SK-MEL-5 (cell line): ENCODE results near the gene ST8SIA2. TPM values are rescaled to one million over a fixed set of nuclear protein-coding genes. Genes with fewer than 3 reads are reported as not detected.

Experiments used
- DNase-seq: peaks from one replicate; pipeline ENCODE4 v3.0.0-alpha.2; 2016; ENCODE audit warnings: low read depth, low spot score
- in situ Hi-C: cut with HindIII; loops from 2 replicates; pipeline ENCODE4 v1.10.0; 2016; ENCODE audit warnings: low sequenced_read_pairs, high pct_unique_total_duplicates, low pct_unique_long_range_greater_than_20kb
- total RNA-seq: library from RNA; depleted of rRNA; stranded (reverse); fragments of >200 nt; shearing (Covaris generic); gene quantifications from 2 replicates; pipeline ENCODE4 v1.2.3, GENCODE V29; 2014

Gene ST8SIA2
- total RNA-seq, 1 experiment from 2014 or later, result 0.13 TPM

DNA sequence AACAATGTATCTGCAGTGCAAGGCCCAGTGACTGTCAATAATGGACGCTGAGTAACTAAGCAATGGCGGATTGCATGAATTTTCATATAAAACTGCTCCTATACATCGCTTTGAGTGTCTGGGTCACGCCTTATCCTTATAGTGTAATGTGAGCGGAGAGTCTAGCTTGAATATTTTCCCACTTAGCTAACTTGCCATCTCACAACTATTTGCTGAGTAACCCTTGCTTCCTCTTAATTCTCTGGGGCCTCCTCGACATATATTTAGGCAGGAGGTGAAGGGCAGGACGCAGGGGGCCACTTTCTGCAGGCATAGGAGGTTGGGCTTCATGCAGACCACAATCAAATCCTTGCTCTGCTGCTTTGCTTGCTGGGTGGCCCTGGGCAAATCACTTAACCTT is 24.0 kb downstream of the ST8SIA2 start:
- in situ Hi-C loops, result no loop called here
- DNase-seq, result no peak

DNA sequence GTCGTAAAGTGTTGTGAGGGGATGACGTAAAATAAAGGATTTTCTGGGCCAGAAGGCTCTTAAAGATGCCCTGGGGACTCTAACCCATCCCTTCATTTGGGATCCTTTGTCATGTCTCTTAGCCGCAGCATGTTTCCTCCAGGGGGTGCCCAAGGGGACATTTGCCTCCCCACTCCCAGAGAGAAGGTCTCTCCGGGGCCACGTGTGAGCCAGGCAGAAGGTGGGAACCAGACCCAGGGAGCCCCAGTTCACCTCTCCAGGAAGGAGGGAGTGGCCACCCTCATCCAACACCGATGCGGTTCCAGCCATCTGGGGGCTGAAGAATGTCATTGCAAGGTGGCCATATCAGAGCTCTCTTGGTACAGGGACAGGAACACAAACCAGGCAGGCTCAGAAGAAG is 25.2 kb downstream of the ST8SIA2 start:
- in situ Hi-C loops, result no loop called here

DNA sequence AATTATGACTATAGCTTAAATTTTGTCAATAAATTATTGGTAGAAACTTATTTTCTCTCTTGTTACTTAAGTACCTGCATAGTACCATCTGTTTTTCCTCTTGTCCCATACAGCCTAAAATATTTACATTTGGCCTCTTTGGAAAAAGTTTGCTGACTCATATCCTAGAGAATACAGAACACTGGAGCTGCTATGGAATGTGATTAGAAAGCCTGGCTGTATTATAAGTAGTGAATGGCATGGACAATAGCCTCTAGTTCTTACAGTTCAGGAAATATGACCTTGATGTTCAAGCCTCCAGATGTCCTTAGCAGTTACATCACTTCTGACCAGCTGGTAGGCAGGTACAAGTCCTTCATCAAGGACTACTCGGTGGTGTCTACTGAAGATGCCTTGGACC is 28.3 kb downstream of the ST8SIA2 start:
- in situ Hi-C loops, result no loop called here
- DNase-seq, result no peak

More for the DNA sequence above, 25.2 kb downstream of the ST8SIA2 start:
- DNase-seq, result no peak

DNA sequence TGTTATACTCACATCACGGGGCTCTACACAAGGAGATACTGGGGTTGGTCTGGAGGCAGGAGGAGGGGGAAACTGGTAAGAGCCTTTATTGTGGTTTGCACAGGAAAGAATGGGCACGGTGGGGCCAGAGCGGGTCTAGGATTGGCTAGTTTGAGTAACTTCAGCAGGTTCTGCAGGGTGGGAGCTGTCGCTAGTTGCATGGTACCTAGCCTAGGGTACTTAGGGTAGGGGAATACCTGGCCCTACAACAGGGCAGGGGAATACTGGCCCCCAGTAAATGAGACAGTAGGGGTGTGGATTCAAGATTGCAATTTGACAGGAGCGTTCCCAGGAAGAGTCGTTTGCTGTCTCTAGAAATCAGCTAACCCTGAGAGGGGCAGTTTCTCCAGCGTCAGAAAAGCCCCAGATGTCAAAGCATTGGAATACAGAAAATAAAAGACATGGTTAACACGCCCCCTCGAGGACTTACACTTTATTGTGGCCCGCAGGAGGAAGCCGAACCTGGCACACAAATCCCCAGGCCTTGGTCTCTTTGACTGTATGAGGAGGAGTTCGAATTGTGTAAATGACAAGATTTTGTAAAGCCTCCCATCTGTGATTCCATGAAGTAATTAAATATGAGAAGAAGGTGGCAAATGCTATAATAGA is 32.0 kb downstream of the ST8SIA2 start:
- peak; percentile 30 for DNase-seq
- in situ Hi-C loops, result no loop called here

DNA sequence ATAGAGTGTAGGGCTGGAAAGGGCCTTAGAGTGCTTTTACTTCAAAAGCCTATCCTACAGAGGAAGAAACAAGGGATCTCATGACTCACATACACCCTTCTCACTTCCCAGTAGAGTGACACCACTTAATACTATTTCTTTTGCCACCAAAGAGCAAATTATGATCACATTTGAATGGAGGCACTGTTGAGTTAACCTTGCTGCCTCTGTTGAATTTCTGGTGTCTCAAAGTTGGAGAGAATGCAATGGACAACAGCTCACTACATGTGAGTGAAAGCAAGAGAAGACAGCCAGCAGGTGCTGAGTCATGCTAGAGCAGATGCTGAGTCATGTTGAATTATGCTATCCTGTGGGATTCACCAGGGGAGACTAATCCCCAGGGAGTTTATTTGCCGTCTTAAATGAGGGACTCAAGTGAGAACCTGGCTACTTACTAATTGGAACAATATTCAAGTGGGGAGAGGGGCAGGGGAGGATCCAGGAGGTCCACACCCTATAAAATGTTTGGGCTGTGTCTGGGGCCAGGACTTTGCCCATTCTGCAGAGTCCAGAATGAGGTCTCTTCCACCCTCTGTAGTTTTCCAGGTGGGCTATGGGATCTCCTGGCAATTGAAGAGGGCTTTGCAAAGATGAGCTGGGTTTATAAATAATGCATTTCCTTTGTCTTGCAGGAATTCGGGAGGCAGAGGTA is 35.8 kb downstream of the ST8SIA2 start:
- DNase-seq, result peak; percentile 33
- in situ Hi-C loops, result no loop called here

DNA sequence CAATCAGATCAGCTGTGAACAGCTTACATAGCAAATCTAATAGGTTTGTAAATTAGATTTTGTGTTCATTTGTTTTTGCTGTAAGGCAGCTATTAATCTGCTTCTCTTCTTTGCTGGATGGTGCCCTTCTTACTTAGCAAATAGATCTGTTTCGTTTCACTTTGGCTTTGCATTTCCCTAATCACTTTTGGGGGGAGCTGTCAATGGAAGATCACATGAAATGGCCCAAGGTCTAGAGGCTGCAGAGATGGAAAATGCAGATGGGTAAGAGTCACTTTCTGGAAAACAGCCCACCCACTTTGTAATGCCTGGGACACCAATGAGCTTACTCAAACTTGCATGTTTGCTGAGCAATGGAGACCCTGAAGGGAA is 36.4 kb downstream of the ST8SIA2 start:
- DNase-seq, result no peak
- in situ Hi-C loops, result no loop called here

DNA sequence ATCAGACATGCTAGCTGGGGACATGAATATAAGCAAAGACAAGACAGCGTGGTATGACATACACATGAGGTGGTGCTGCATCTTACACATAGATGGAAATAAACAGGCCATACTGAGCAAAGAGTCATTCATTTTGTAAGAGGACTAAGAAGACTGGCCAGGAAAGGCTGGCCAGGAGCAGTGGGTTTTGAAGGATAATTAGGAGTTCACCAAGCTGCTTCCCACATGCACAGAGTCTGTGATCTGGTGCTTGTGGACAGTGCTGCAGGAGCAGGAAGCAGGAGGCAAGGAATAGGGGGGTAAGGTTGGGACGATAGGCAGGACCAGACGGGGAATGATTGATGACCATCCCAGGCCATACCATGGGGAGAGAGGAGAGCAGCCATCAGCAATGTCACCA is 41.5 kb downstream of the ST8SIA2 start:
- DNase-seq, result no peak
- in situ Hi-C loops, result no loop called here

DNA sequence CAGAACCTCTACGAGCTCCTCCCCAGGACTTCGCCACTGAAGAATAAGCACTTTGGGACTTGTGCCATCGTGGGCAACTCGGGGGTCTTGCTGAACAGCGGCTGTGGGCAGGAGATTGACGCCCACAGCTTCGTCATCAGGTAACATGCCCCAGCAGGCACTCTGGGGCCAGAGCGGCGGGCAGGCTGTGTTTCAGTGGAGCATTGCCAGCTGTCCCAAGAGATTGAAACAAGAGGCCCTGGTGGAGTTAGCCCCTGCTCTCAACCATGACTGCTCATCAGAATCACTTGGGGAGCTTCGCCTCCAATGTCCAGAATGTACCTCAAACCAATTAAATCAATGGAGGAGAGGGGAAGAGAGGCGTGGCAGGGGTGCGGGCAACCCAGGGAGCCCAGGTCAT is 44.8 kb downstream of the ST8SIA2 start:
- no peak for DNase-seq
- in situ Hi-C loops, result no loop called here

DNA sequence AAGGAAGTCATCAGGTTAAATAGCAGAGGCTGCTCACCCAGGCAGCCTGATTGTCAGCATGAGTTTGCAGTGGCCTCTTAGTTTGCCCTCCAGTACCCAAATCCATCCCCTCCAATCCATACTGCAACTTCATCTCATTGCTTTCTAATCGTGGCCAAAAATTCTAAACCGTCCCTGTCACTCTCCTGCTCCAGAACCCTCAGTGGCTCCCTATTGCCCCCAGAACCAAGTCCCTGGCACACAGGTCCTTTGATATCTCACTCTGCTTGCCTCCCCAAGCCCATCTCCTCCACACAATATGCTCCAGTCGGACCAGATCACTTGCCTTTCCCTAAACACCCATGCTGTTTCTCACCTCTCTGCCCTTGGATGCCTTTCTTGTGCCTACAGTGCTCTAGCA is 49.7 kb downstream of the ST8SIA2 start:
- in situ Hi-C loops, result no loop called here
- no peak for DNase-seq

DNA sequence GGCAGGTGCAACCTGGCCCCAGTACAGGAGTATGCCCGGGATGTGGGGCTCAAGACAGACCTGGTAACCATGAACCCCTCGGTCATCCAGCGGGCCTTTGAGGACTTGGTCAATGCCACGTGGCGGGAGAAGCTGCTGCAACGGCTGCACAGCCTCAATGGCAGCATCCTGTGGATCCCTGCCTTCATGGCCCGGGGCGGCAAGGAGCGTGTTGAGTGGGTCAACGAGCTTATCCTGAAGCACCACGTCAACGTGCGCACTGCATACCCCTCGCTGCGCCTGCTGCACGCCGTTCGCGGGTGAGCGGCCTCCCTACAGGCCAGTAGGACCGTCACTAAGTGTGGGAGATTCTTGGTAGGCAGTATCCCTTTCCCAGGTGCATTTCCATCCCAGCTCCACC is 51.0 kb downstream of the ST8SIA2 start:
- DNase-seq, result no peak
- in situ Hi-C loops, result no loop called here

DNA sequence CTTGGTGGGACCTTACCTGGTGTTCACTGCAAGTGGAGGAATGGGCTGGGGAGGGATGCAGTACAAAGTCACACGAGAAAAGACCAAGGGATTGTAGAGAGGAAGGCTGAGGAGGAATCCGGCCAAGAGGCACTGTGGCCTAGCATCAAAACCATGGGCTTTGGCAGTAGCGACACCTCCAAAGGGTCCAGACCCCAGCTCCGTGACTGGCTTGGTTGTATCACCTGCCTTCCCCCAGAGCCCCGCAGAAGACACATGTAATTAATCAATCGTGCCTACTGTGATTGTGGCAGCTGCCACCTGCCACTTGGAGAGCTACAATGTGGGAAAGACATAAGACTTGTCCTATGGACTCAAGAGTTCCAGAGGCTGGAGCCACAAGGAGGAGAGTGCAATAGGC is 54.7 kb downstream of the ST8SIA2 start:
- DNase-seq, result no peak
- in situ Hi-C loops, result no loop called here

DNA sequence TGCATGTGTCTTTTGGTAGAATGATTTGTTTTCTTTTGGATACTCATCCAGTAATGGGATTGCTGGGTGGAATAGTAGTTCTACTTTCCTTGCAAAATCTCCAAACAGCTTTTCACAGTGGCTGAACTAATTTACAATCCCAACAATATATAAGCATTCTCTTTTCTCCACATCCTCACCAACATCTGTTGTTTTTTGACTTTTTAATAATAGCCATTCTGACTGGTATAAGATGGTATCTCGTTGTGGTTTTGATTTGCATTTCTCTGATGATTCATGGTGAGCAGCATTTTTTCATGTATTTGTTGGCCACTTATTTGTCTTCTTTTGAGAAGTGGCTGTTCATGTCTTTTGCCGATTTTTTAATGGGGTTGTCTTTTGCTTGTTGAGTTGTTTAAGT is 55.8 kb downstream of the ST8SIA2 start:
- in situ Hi-C loops, result no loop called here
- no peak for DNase-seq

DNA sequence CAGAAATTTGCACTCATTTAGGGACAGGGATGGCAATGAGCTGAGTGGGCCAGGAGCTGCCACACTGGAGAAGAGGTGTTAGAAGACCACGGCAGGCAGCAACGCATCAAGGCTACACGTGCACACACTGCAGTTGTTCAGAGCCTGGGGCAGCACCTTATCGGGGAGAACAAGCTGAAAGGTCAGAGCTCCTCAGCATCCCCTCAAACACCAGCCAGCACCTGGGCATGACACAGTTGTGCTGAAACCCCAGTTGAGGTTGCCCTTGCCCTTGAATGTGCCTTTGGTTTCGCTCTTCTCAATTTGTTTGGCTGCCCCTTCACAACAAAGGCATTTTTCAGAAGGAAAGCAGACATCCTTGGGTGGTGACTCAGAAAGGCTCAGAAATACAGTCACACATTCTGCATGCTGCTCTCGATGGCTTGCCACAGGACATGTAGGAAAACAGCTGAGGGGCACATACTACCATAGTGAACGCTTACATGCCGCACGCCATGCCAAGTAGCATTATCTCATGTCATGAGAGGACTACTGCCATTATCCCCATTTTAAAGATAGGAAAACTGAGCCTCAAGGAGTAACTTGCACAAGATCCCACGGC is 57.6 kb downstream of the ST8SIA2 start:
- DNase-seq, result peak; percentile 5
- in situ Hi-C loops, result no loop called here

DNA sequence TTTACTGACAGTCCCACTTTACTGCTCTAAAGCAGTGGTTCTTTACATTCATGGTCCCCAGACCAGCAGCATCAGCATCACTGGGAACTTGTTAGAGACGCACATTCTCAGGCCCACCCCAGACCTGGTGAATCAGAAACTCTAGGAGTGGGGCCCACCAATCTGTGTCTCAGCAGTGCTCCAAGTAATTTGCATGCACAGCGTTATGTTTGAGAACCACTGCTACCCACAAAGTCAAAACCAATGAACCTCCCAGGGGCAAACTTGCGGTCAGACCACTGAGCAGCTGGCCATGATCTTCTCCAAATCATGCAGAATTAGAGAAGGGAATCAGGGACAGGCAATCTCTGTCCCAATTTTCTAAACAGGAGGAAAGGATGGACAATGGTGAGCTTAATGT is 58.5 kb downstream of the ST8SIA2 start:
- DNase-seq, result no peak
- in situ Hi-C loops, result no loop called here

DNA sequence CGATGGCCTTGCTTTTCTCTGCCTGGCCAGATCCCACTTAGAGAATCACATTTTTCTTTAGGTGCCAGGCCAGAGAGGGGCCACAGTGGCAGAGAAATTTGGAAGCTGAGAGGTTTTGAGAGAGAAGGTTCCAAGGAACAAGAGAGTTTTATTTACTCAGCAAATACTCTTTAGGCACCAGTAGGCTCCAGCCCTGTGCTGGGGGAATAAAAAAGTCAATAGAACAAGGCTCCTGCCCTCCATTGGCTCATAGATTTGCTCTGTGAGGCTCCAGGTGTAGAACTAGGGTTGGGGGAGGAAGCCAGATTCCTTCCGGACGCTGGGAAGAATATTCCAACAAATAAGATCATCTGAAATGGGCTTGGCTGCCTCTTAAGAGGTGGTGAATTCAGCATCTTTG is 59.9 kb downstream of the ST8SIA2 start:
- in situ Hi-C loops, result no loop called here
- no peak for DNase-seq

DNA sequence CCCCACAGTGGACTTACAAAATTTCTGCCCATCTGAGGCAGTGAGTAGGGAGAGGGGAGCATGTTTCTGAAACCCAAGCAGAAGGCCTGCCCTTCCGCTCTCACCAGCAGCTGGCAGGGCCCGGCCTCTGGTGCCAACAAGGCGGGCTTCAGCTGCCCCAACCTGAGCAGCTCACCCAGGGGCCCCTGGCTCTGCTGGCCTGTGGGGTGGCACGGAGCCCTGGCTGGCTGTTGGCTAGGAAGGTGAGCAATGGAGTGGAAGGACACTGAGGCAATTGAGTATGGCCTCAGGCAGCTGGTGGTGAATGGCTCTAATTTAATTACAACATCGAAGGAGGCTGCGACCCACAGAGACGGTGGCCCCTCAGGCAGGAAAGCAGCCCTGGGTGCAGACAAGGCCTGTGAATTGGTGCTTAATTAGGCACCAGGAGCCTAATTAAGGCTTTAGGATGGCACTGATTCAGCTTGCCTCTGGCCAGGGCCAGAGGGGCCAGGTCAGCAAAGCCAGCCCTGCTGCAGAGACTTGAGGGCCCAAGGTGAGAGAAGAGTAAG is 60.9 kb downstream of the ST8SIA2 start:
- in situ Hi-C loops, result no loop called here
- DNase-seq, result no peak

DNA sequence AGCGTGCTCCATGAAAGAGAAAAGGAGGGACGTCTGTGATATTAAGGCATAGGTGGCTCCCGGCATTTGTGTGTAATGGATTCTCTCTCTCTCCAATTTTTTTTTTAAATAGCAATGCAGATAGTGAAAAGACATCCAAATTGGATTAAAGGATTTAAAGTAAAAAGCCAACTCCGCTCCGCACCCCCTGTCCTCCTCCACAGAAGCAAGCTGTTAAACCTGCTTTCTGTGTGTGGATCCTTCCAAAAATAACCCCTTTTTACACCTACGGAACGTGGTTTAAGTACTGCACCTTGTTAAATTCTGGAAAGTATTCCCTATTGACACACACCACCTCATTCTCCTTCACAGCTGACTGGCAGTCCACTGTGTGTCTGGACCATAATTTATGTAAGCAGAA is 61.6 kb downstream of the ST8SIA2 start:
- DNase-seq, result no peak
- in situ Hi-C loops, result no loop called here

DNA sequence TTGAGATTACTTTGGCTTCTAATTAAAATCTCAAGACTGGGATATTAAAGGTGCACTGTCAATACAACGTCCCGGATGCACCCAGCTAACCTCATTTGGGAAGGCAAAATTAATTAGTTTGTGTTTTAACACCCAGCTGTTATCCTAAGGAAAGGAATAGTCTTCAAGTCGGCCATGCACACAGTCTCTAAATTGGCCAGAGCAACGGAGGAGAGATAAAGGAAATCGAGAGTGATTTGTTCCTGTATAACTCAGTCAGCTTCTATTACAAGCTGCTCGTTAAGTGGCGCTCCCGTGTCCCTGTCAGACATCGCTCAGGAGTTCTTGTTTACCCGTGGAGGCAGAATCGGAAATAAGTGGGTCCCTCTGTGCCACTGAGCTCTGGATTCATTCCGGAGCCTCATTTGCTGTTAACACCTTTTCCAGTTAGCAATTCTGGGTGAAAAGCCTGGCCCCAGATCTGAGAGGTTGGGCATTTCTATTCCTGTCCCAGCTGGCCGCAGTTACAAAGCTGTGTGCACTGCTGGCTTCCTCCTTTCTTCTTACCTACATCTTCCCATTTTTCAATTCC is 63.9 kb downstream of the ST8SIA2 start:
- DNase-seq, result no peak
- in situ Hi-C loops, result no loop called here

DNA sequence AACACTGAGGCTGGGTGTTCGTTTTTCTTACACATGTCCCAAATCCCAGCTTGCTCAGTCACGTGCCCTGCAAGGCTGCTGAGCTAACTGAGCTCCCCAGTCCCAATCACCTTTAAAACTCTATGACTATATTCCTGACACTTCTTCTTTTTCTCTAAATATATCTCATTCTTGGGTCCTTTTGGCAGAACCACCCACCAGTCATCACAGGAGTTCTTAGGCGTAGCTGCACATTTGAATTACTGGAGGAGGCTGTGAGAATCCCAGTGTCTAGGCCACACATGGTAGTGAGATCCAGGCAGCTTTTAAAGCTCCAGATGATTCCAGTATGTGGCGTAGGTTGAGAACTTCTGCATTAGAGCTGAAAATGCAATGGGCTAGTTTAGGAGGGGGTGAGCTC is 66.3 kb downstream of the ST8SIA2 start:
- in situ Hi-C loops, result no loop called here
- DNase-seq, result no peak
